ENCODE measurements around the gene USP49.
"Not testable (repeated sequence)": the region's sequence is repeated elsewhere in the genome, so short reads cannot be mapped to it uniquely, and the experiment has no call there.

The USP49 gene

DNA sequence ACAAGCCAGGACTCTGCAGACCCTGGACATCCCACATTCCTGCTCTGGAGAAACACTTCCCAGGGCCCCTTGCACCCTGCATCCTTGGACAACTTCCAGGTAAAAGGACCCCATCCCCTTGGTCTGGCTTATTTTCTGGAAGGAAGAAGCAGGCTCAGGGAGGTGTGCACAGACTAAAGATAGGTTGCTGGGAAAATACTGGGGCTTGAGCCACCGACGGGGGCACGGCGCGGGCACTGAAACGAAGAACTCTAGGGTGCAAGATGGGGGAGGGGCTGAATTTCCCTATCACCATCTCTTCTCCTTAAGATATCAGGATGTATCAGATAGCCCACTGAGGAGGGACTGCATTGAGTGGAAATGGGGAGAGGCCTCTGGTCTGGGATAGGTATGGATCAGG lies 116.3 kb downstream of the USP49 start:
- DNase-seq: no peak

DNA sequence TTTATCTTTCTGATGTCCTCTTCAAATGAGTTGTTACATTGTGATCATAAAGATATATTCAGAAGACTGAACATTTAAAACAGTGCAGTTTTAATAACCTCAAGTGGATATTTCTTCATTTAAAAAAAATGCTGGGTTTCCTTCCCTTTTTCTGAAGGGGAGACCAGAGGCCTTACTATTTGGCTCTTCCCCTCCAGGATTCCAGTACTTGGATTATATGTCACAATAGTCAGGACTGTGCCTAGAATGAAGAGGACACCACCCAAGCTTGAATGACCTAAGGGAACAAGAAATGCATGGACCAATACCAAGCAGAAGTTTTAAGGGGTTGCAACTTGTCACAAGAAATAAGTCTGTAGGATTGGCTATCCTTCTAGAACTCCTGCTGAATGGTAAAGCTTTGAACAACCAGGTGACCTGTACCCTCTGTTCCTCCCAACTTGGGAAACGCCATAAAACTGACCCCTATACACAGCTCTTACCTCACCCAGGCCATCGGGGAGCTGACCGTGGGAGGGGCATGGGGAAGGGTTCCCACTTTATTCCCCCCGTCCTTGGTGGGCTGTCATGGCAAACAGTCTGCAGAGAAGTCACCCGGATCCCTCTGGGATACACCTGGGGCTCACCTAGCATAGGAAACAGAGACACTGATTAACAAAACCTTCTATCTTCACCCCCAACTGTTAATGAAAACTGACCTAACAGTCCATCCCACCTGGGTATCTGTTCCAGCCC lies 117.5 kb downstream of the USP49 start:
- no peak for DNase-seq

DNA sequence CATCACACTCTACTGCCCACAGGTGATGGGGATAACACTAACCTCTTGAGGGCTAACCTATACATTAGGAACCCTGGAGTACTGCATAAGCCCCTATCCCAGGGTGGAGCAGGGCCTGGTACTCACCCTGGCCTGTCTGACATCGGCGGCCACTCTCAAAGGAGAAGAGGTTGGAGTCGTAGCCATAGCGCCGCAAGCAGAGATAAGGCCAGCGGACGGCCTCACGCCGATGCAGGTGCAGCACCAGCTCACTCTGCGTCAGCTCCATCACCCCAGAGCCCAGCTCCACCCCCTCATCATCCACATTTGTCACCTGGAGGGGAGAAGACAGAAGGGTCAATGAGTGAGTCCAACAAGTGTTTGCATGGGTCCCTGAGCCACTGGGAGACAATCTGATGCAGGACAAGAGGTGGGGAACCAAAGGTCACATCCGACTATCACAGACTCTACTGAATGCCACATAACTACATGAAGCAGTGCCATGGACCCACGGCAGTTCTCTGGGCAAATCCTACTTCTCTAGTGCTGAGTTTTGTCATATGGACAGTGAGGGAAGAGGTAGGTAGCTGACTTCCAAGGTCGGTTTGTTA lies 119.8 kb downstream of the USP49 start:
- no peak for DNase-seq

DNA sequence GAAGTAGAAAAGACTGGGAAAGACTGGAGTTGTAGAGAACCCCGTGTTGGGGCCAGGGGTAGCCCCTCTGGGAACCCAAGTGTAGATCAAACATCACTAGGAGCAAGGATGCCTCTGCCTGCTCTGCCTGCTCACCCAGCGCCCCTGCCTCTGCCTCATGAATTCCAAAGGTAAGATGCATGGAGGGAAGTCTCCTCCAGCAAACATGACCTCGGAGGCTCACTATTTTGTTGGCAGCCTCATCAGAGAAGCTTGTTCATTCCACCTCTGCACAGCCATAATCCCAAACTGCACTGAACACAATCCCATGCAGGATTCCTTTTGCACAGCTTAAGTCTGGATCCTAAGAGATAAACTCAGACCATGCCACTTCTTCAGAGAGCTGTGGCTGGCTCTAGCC lies 120.3 kb downstream of the USP49 start:
- DNase-seq: no peak

DNA sequence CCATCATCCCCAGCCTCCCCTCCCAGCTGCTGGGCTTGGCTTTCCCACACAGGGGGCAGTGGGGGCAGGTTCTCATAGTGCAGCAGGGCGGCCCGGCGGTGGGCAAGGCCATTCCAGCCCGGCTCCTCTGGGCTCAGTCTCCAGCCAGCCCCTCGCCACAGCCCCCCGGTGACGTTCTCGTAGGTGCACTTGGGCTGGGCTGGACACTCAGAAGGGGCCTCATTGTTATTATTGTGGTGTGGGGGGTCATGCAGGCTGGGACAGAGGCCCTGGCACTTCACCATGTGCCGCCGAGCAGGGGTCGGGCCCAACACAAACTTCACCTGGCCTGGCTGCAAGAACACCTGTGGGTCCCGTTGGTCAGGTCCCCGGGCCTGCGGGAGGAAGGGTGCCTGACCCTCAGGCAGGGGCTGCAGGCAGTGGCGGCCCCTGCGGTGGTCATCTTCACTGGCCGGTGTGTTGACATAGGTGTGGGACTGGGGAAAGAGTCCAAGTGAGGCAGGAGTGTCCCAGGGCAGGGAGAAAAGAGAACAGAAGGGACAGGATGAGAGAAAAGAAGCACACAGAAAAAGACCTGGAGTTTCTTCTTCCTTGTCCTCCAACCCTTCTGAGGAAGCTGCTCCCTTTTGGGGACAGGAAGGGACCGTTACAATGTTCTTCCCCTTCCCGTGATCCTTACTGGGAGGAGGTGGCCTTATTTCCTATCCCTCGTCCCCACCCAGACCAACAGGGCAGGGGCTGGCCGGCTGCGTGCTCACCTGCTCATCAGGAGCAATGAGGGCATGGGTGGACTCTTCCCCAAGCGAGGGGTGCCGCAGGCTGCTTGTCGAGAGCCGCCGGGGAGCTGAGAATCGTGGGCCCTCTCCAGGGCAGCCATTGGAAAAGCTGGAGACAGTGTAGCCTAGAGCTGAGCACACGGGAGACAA lies 123.9 kb downstream of the USP49 start:
- DNase-seq: no peak

DNA sequence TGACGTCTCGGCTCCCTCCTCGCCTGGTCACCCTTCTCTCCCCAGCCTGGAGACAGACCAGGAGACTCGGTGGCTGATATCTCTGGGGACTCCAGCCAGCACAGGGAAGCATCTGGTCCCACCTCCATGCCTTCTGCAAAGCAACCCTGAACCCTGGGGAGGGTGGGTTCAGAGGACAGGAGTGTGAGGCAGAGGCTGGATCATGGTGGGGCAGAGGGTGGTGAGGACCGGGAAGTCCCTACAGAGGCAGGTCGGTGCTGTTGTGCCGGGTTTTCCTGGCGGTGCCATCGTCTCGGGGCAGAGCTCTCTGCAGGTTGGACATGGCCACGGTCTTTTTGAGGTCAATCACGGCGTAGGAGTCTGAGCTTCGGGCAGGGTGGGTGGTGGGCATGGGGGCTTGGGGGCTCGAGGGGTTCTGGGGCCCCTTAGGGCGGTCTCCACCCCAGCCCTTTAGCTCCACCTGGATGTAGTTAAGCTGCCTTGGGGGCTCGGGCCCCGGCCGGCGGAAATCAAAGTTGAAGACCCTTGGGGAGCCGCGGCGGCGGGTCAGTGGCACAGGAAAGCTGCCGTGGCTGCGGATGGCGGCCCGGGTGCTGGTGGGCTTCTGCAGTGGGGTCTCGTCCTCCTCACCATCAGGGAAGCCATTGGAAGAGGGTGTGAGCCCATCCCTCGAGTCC lies 124.7 kb downstream of the USP49 start:
- no peak for DNase-seq

DNA sequence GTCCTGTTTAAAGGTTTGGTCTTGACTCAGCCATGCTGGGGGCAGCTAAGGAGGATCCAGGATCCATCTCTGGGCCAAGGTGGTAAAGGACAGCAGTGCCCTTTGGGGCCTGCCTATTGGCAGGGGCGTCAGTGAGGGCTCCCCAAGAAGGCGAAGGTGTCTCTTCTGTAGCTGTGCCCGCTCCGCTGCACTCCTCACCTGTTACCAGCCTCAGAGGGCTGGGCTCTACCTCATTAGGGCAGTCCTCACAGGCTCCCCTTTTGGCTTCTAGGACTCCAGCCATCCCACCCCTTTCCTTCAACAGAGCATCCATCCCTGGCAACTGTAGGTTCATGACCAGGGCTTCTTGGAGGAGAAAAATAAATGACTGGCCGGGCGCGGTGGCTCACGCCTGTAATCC lies 125.8 kb downstream of the USP49 start:
- no peak for DNase-seq

DNA sequence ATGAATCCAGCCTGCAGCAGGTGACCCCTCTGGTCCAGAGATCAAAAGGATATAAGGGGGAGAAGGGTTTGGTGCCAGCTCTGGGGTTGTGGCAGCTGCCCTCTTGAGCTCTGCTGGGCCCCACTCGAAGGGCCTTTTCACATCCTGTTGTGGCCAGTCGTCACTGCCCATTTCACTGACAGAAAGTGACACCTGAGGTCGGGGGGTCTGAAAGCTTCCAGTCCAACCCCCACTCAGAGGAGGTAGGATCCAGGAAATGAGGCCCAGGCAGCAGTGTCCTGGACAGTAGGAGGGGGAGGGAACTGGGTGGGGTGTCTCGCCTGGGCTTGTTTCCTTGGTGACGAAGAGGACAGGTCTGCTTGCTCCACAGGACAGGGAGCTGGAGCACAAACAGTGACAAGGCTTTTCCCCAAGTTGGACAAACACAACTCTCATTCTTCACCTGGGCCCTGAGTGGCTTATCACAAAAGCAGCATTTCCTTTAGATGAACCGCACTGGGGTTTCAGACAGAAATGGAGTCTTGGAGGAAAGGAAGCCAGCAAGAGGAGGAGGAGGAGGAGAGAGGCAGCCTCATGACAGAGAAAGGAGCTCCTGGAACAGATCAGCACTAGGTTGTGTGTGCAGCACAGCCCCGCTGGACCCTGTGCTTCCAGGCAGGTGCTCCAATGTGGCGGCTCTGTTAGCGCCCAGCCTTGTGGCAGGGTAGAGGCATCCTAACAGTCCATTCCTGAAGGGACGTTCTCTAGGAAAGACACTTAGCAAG lies 126.4 kb downstream of the USP49 start:
- DNase-seq: no peak

DNA sequence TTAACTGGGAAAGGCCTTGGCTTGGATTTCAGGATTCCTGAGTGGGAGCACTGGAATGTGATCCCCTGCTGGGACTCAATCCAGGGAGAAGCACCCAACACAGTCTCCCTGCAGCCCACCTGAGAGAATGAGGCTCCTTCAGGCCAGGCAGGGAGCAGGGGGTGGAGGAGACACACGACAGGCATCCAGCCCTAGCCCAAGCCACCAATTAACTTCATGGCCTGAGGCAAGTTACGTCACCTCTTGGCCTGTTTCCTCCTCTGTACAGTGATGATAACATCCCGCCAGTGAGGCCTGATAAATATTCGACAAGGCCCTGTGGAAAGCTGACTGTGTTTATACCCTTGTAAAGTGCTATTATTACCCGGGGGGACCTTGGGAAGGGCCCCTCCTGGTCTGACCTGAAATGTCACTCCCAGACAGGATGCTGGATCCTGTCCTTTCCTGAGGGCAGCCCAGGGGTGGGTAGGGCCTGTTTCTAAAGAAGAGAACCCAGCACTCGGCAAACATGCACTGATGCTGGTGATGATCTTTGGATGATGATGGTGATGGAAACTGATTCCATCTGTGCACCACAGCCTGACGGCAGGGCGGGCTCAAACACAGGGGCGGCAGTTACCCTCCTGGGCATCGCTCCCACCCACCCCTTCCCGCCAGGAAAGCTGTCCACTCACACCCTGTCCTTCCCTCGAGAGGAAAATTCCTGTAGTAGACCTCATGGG lies 127.9 kb downstream of the USP49 start:
- DNase-seq: no peak

DNA sequence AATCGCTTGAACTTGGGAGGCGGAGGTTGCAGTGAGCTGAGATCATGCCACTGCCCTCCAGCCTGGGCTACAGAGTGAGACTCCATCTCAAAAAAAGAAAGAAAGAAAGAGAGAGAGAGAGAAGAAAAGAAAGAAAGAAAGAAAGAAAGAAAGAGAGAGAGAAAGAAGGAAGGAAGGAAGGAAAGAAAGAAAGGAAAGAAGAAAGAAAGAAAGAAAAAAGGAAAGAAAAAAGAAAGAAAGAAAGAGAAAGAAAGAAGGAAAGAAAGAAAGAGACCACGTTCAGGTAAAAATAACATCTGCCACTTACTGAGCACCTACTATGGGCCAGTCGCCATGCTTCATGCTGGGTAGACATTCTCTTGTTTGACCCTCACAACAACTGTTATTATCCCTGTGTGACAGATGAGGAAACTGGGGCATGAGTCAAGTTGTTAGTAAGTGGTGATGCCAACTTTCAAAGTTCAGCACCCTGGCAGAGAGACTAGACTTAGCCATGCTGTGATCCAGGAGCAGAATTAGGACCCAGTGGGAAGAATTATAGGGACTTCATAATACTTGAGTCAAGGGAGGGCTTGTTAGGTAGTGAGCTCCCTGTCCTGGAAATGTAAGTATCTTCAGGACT lies 129.0 kb downstream of the USP49 start:
- DNase-seq: not testable (repeated sequence)

DNA sequence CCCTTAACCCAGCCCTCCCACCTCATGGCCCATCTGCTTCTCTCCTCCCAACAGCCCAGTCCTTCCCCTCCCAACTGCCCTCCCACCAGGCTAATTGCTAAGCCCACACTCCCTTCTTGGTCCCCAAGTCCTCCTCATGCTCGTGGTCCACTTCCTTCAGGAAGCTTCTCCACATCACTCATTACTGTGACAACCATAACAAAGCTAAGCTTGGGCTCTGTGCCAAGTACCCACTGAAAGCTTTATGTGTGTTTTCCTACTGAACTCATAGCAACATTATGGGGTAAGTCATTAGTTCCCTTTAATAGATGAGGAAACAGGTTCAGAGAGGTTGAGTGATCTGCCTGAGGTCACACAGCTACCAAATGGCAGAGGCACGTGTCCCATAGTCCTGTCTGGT lies 131.7 kb downstream of the USP49 start:
- no peak for DNase-seq

DNA sequence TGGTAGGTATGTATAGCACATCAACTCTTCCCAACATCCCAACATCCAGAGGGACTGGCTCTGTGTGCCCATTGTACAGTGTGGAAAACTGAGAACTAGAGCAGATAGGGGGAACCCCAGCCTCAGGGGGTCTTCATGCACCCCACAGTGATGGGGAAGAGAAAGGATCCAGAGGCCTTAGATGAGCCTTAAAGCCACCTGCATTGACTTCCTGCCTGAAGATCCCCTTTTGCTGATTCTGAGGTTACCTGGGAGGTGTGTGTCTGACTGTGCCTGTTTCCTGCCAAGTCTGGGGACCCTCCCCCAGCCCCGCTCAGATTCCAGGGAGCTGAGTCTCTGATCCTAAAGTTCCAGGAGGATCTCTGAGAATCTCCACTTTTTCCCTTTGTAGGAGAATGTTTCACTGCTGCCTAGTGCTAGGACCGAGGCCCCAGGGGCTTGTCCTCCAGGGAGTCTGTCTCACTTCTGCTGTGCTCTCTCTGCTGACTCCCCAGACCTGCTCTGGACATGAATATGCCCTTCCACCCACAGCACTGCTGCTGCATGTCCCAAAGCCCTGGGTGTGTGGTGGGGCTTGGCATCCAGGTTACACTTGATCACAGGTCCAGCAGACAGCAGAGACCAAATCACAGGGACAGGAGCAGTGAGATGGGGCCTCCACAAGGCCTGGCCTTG lies 135.1 kb downstream of the USP49 start:
- no peak for DNase-seq

DNA sequence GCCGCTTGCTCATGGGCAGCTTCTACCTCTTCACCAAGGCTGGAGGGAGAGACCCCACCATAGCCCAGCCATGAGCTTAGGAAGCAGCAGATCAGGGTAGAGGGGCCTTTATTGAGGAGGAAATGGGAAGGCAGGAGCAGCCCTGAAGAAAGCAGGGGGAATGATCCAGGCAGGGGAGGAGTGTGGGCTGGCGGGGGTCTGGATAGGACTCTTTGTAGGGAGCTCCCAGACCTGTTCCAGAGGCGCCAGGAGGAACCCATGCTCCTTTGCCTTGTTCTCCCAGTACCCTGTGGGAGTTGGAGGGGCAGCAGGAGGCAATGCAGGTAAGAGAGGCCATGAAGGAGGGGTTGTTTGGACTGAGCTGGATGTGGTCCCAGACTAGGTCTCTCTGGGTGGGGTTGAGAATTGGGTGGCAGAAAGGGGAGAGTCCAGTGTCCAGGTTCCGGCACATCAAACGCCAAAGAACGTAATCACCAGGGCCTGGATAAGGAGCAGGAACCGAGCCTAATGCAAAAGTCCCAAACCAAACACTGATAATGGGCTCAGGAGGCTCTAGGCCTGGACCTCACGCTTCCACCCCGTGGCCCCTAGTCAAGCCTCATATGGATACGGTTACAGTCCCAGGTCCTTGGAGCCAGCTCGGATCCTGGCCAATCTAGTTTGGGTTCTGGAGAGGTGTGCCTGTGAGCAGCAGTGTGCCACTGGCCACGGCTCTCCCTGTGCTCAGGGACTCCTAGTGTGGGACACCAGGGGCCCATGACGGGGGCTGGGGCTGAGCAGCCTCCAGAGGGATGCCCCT lies 135.9 kb downstream of the USP49 start:
- DNase-seq: no peak

DNA sequence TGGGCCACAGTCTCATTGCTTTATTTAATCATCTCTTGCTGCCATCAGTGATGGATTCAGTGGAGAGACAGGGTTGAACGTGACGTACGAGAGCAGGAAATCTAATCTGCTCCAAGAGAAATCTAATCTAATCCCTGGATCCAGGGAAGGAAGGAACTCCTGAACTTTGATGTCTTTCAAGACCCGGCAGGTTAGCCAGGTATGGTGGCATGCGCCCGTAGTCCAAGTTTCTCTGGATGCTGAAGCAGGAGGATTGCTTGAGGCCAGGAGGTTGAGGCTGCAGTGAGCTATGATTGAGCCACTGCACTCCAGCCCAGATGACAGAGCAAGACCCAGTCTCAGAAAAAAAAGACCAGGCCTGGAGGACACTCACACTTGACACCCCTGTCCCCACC lies 136.5 kb downstream of the USP49 start:
- no peak for DNase-seq

DNA sequence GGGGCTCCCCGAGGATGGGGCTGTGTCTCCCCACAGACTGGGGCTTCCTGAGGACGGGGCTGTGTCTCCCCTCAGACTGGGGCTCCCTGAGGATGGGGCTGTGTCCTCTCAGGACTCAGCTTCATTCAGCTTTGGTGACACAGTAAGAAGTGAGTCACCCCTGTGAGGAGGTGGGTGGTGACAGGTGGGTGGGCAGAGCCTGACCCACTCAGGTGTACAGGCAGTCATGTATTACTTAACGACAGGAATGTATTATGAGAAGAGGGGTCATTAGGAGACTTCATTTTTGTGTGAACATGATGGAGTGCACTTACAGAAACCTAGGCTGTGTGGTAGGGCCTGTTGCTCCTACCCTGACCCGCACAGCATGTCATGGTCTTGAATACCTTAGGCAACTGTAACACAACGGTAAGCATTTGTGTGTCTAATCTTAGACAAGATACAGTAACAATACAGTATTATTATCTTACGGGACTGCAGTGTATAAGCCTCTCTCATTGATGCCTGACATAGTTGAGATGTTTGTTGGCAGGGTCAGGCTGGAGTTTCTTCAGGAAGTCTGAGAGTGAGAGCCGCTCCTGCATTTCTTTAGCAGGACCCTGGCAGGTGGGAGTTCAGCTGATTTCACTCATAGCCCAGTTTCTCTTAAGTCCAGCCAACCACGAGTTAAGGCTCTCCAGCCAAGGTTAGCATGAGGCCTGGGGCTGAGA lies 137.1 kb downstream of the USP49 start:
- DNase-seq: no peak

DNA sequence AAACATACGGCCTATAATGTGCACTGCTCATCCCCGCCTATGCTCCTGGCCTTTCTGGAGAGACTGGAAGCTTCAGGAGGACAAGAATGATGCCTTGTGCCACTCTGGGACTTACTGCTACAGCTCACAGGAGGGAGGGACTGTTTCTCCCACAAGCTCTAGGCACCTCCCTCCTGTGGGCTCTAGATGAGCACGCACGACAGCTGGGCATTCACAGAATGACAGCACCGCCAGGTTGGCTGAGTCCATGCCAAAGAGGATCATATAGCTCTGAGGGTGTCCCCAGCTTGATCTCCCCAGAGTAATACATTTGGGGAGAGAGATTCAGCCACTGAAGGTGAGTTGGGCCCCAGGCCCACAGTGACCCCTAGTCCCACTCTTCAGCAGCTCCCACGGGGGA lies 137.9 kb downstream of the USP49 start:
- DNase-seq: no peak

DNA sequence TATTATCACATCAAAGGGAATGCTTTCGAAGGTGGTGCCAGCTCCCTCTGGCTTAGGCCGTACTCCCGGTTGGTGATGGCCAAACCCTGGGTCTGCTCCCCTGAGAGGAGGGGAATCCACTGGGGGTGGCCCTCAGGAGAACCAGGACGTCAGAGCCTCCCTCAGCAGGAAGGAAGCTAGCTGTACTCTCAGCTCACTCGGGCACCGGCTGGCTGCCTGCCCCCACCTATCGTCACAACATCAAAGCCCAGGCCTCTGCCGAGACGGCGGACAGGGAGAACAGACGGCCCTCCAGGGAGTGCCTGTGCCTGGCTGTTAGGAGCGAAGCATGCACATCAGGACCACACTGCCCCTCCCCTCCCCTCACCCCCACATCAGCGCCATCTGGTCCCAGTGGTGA lies 138.8 kb downstream of the USP49 start:
- DNase-seq: no peak

DNA sequence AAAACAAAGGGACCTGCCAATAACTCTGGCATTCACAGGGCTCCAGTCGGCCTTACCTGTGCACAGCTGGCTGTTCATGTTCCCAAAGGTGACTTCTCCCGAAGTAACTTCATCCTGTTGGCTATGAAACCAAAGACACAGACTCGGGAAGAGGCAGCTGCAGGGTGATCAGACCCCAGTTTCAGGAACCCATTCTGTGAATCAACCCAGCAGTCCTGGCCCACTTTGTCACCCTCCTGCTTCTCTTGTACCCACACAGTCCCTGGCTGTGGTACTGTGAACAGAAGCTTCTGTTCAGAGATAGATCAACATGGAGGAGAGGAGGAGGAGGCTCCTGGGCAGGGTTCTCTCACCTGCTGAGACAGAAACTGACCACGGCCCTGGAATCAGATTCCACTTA lies 139.3 kb downstream of the USP49 start:
- DNase-seq: no peak

DNA sequence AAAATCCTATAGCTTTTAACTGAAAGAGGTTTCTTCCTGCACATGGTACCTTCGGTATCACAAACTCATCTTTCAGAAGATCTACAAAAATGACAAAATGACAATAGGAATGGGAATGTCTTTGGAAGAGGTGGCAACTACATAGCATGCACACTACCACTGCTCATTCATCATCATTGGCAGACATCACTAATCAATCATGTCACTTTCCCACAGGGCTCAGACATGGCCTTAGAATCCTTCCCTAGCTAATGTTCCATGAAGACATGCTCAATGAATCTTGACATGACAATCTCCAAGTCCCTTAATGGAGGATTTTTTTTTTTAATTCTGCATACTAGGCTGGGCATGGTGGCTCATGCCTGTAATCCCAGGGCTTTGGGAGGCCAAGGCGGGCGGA lies 144.8 kb downstream of the USP49 start:
- DNase-seq: no peak
